Vagina (tissue), 2 donors: Measurements from ENCODE around the gene CYB5R4.

Experiments used
- CTCF ChIP-seq, 3 experiments: fragments of 450-650 bp in 2 of 3; fragments of 200-600 bp in 1 of 3; sonication (generic) in 1 of 3; IDR thresholded peaks; one replicate each; pipeline ENCODE4 v1.5.1; 2017 to 2019; ENCODE audit warnings: antibody characterized with exemption in 3 of 3, mild to moderate bottlenecking in 2 of 3, moderate library complexity in 2 of 3
- POLR2A ChIP-seq, 2 donors: fragments of 450-650 bp; IDR thresholded peaks; one replicate each; pipeline ENCODE4 v1.6.1; 2017; ENCODE audit warnings: antibody characterized with exemption in 2 of 2, mild to moderate bottlenecking in 2 of 2, moderate library complexity in 2 of 2
- POLR2AphosphoS5 ChIP-seq, 2 donors: sonication (generic); formaldehyde crosslinking; IDR thresholded peaks; one replicate each; pipeline ENCODE4 v1.9.0; 2017; ENCODE audit warnings: antibody characterized with exemption in 2 of 2, mild to moderate bottlenecking in 2 of 2, low read depth in 1 of 2; ENCODE audit not compliant: insufficient read depth in 1 of 2

- TF ChIP-seq POLR2A (IDR thresholded peaks at IDR 0.05) (no peak), CTCF (IDR thresholded peaks at IDR 0.05) (no peak), POLR2AphosphoS5 (IDR thresholded peaks at IDR 0.05; ENCODE audit: insufficient read depth in 1 of 2, low read depth in 1 of 2) (no peak)
Observed at GRCh38 chr6:84013931-84014330, 154.4 kb downstream of the CYB5R4 start.
